ENCODE measurements around the gene HPD. TPM values are rescaled to one million over a fixed set of nuclear protein-coding genes. Genes with fewer than 3 reads are reported as not detected.
A peak's percentile ranks its signal among the peaks of the same experiment; 100 is the strongest.

HPD gene
- total RNA-seq (1 to 10 TPM in 1 of 2 donors, under 1 TPM in 1; 0.85 to 2.1 TPM), polyA plus RNA-seq (ENCODE audit: insufficient read length in 6 of 6) (under 1 TPM in 3 of 6 donors, not detected in 3; 0.11 to 0.30 (median 0.15) TPM)
- long read RNA-seq, donor 1, result 0 reads
- long read RNA-seq, donor 2, result 0 reads
- long read RNA-seq, donor 3, result 0 reads
- long read RNA-seq, donor 4, result 0 reads
- long read RNA-seq, donor 5, result 0 reads
- long read RNA-seq, donor 6, result 0 reads
- long read RNA-seq, donor 7, result 0 reads
- long read RNA-seq, donor 8, result 0 reads
- long read RNA-seq, donor 9, result 0 reads
- long read RNA-seq, donor 10, partial matches to known transcripts, result 1 of 3 reads
- long read RNA-seq, donor 10, other reads (novel, unspliced or antisense), result 0 of 3 reads
- long read RNA-seq, donor 11, result 0 reads
- long read RNA-seq, donor 12, result 0 reads

GRCh38 chr12:121858662-121859572 is at the start of gene HPD:
HPD (minus strand) TSS chr12:121858859; CDS start chr12:121858823, 36 bp downstream.
- no peaks in the 10 kb centered on the region for H3K36me3 ChIP-seq
- TF ChIP-seq CTCF (IDR thresholded peaks at IDR 0.05), result no peak
- peak in 1 of 4 donors; percentile 44 for DNase-seq
- H3K27ac ChIP-seq, result peak within 1 kb of the TSS; percentile 58 to 66
- H3K4me3 ChIP-seq, result no peak within 1 kb of the TSS
- H3K27me3 ChIP-seq, result no peaks in the 10 kb centered on the region
- ATAC-seq, result peak; percentile 77
- intact Hi-C loops (cut with DNase I), result no loop called here
- no peaks in the 10 kb centered on the region for H3K9me3 ChIP-seq
- peaks cover 0 to 4% of the 10 kb centered on the region in 2 donors for H3K4me1 ChIP-seq

- Histone ChIP-seq H3K27me3 (no peaks in the 10 kb centered on the region), H3K27ac (no peak overlapping the region), H3K36me3 (peaks cover 5 to 100% of the 10 kb centered on the region in 2 donors), H3K9me3 (no peaks in the 10 kb centered on the region), H3K4me3 (no peak overlapping the region), H3K4me1 (no peaks in the 10 kb centered on the region)
- no peak for ATAC-seq
- no peak for DNase-seq
- intact Hi-C loops (cut with DNase I), result no loop called here
- no peak for TF ChIP-seq CTCF (IDR thresholded peaks at IDR 0.05)
These were observed 47.1 kb upstream of the HPD start for GRCh38 chr12:121905746-121906145.

GRCh38 chr12:121903202-121903601 is 44.5 kb upstream of the HPD start:
- ATAC-seq, result no peak
- no peak for TF ChIP-seq CTCF (IDR thresholded peaks at IDR 0.05)
- Histone ChIP-seq H3K9me3 (no peaks in the 10 kb centered on the region), H3K4me1 (no peaks in the 10 kb centered on the region), H3K36me3 (peaks cover 5 to 100% of the 10 kb centered on the region in 2 donors), H3K27ac (no peak overlapping the region), H3K4me3 (no peak overlapping the region), H3K27me3 (no peaks in the 10 kb centered on the region)
- intact Hi-C loops (cut with DNase I), result no loop called here
- no peak for DNase-seq

GRCh38 chr12:121899590-121899989 is 40.9 kb upstream of the HPD start:
- intact Hi-C loops (cut with DNase I), result no loop called here

More at GRCh38 chr12:121899590-121899989, 40.9 kb upstream of the HPD start:
- H3K9me3 ChIP-seq, result no peaks in the 10 kb centered on the region
- H3K27ac ChIP-seq, result no peak overlapping the region
- ATAC-seq (no peak), DNase-seq (no peak)
- peaks cover 0 to under 1% of the 10 kb centered on the region in 2 donors for H3K4me1 ChIP-seq
- no peak for TF ChIP-seq CTCF (IDR thresholded peaks at IDR 0.05)
- no peak overlapping the region for H3K4me3 ChIP-seq
- H3K36me3 ChIP-seq, result peaks cover 0 to 99% of the 10 kb centered on the region in 2 donors
- H3K27me3 ChIP-seq, result no peaks in the 10 kb centered on the region
